HepG2 (cell line): ENCODE results near the gene CABP4. TPM values are rescaled to one million over a fixed set of nuclear protein-coding genes. Genes with fewer than 3 reads are reported as not detected.
A peak's percentile ranks its signal among the peaks of the same experiment; 100 is the strongest.

Experiments used
- ATAC-seq: fragments of 200-7000 bp; cut with Tn5 transposase; 3 replicates; pipeline ENCODE4 v1.9.1; 2020; ENCODE audit warnings: mild to moderate bottlenecking, moderate library complexity
- BruUV-seq: library from RNA; stranded (reverse); fragments of 400-500 nt; replicated peaks from 2 replicates; lab custom pipeline; 2021; lab: Mats Ljungman, UMichigan
- CTCF ChIA-PET: fragments of 300-600 bp; formaldehyde crosslinking; extraction: SDS; loops from one replicate; lab custom pipeline; 2021; ENCODE audit warnings: low total read pairs, inconsistent platforms, low intra/inter-chr PET ratio; lab: Yijun Ruan, JAX
- POLR2A ChIA-PET: fragments of 350-600 bp; sonication (Branson Sonifier 250); formaldehyde crosslinking; loops from one replicate; lab custom pipeline; 2020; ENCODE audit warnings: antibody characterized with exemption, inconsistent platforms; lab: Yijun Ruan, JAX
- DNase-seq: peaks from one replicate; pipeline ENCODE4 v3.0.0-alpha.2; 2015; ENCODE audit warnings: low spot score
- FAIRE-seq: peaks from 3 replicates; lab custom pipeline; 2011; peaks lifted over from hg19 to GRCh38; lab: Jason Lieb, UNC
- H2AFZ ChIP-seq: one replicate; pipeline ENCODE4 v1.6.1; 2011; ENCODE audit warnings: low read length, inconsistent platforms
- H3K27ac ChIP-seq: fragments of 300-600 bp; 3 replicates; pipeline ENCODE4 v1.8.0; 2011; ENCODE audit warnings: mixed run types, mild to moderate bottlenecking, mixed read lengths, low read length, inconsistent platforms; ENCODE audit not compliant: insufficient read depth; ENCODE audit errors: extremely low read length
- H3K27me3 ChIP-seq, 2 experiments: fragments of 200-600 bp in 1 of 2; 2 replicates in 1 of 2; 3 replicates in 1 of 2; pipeline versions ENCODE4 v1.6.0 to v1.8.0; 2011; ENCODE audit warnings: low read length in 2 of 2, mild to moderate bottlenecking in 2 of 2, moderate library complexity in 2 of 2, inconsistent platforms in 1 of 2; ENCODE audit not compliant: insufficient read depth in 2 of 2, control insufficient read depth in 1 of 2
- H3K36me3 ChIP-seq, 2 experiments: fragments of 200-600 bp in 1 of 2; replicated peaks in 1 of 2; 2 replicates in 1 of 2; 3 replicates in 1 of 2; pipeline versions ENCODE4 v1.5.1 to v1.8.0; 2011; ENCODE audit warnings: low read length in 2 of 2, inconsistent platforms in 1 of 2; ENCODE audit not compliant: insufficient read depth in 2 of 2, control insufficient read depth in 1 of 2
- H3K4me1 ChIP-seq: 2 replicates; pipeline ENCODE4 v1.5.1; 2012; ENCODE audit warnings: low read length, inconsistent platforms; ENCODE audit not compliant: insufficient read depth
- H3K4me2 ChIP-seq: 2 replicates; pipeline ENCODE4 v1.6.0; 2011; ENCODE audit warnings: low read depth, low read length, inconsistent platforms
- H3K4me3 ChIP-seq, 3 experiments: fragments of 200-600 bp in 1 of 3; sonication (generic), shearing (Covaris generic) in 1 of 3; replicated peaks in 1 of 3; 2 replicates each; pipeline ENCODE4 v1.5.1; 2011 to 2016; ENCODE audit warnings: low read length in 3 of 3, inconsistent platforms in 2 of 3, low read depth in 2 of 3, mild to moderate bottlenecking in 2 of 3, control low read depth in 1 of 3, mixed read lengths in 1 of 3; ENCODE audit not compliant: insufficient read depth in 1 of 3
- H3K79me2 ChIP-seq: one replicate; pipeline ENCODE4 v1.6.1; 2011; ENCODE audit warnings: low read length, inconsistent platforms; ENCODE audit not compliant: insufficient read depth
- H3K9ac ChIP-seq: 2 replicates; pipeline ENCODE4 v1.6.0; 2011; ENCODE audit warnings: mild to moderate bottlenecking, low read depth, low read length, inconsistent platforms; ENCODE audit not compliant: insufficient read depth
- H3K9me3 ChIP-seq: 2 replicates; pipeline ENCODE4 v1.5.1; 2012; ENCODE audit warnings: mild to moderate bottlenecking, low read length
- H4K20me1 ChIP-seq: 2 replicates; pipeline ENCODE4 v1.6.0; 2011; ENCODE audit warnings: inconsistent platforms, mild to moderate bottlenecking, low read length, moderate library complexity; ENCODE audit not compliant: insufficient read depth
- CBFB ChIP-seq: sonication (generic); formaldehyde crosslinking; IDR thresholded peaks from 2 replicates; pipeline ENCODE4 v1.4.0; 2020; ENCODE audit warnings: missing genetic modification reagents
- CEBPB ChIP-seq: IDR thresholded peaks from 2 replicates; pipeline ENCODE4 v1.6.1; 2011; ENCODE audit warnings: low read depth, low read length, improper control_type of control experiment, borderline replicate concordance
- FLYWCH1 ChIP-seq: sonication (generic); formaldehyde crosslinking; IDR thresholded peaks from 2 replicates; pipeline ENCODE4 v1.8.1; 2023; ENCODE audit warnings: mild to moderate bottlenecking, missing genetic modification reagents
- FOXP1 ChIP-seq, 2 experiments: fragments of 450-650 bp in 1 of 2; IDR thresholded peaks; 2 replicates each; pipeline ENCODE4 v1.6.1; 2017 to 2018; ENCODE audit warnings: antibody characterized with exemption in 1 of 2
- HIC2 ChIP-seq: sonication (generic); formaldehyde crosslinking; IDR thresholded peaks from 2 replicates; pipeline ENCODE4 v1.9.0; 2022; ENCODE audit warnings: low read depth, missing genetic modification reagents
- HNF4A ChIP-seq: sonication (generic); formaldehyde crosslinking; IDR thresholded peaks from 2 replicates; pipeline ENCODE4 v1.4.0; 2020; ENCODE audit warnings: missing genetic modification reagents
- HNF4G ChIP-seq, 2 experiments: sonication (generic) in 1 of 2; formaldehyde crosslinking in 1 of 2; IDR thresholded peaks; 2 replicates each; pipeline versions ENCODE4 v1.4.0 to v1.6.1; 2011 to 2020; ENCODE audit warnings: borderline replicate concordance in 2 of 2, low read depth in 2 of 2, mild to moderate bottlenecking in 2 of 2, low read length in 1 of 2, missing genetic modification reagents in 1 of 2, moderate library complexity in 1 of 2
- HNRNPL ChIP-seq: fragments of 200-400 bp; formaldehyde crosslinking; IDR thresholded peaks from 2 replicates; pipeline ENCODE4 v1.6.1; 2017; ENCODE audit warnings: mild to moderate bottlenecking, low read depth, low read length
- RBM22 ChIP-seq: fragments of 200-400 bp; formaldehyde crosslinking; optimal IDR thresholded peaks from 2 replicates; pipeline ENCODE3; 2017; ENCODE audit warnings: mild to moderate bottlenecking, low read length, moderate library complexity
- RCOR2 ChIP-seq: IDR thresholded peaks from 2 replicates; pipeline ENCODE4 v1.6.1; 2016; ENCODE audit warnings: missing biosample characterization, missing genetic modification reagents
- XBP1 ChIP-seq: sonication (generic); formaldehyde crosslinking; IDR thresholded peaks from 2 replicates; pipeline ENCODE4 v1.5.0; 2020; ENCODE audit warnings: missing genetic modification reagents
- ZBTB49 ChIP-seq: sonication (generic); formaldehyde crosslinking; IDR thresholded peaks from 2 replicates; pipeline ENCODE4 v1.4.0; 2020; ENCODE audit warnings: missing genetic modification reagents, borderline replicate concordance
- ZNF281 ChIP-seq: sonication (generic); formaldehyde crosslinking; IDR thresholded peaks from 2 replicates; pipeline ENCODE4 v1.4.0; 2020; ENCODE audit warnings: missing genetic modification reagents, borderline replicate concordance
- ZNF3 ChIP-seq: IDR thresholded peaks from 2 replicates; pipeline ENCODE4 v1.7.0; 2017; ENCODE audit warnings: inconsistent platforms
- ZNF639 ChIP-seq: conservative IDR thresholded peaks from 2 replicates; pipeline ENCODE4 v1.6.1; 2018; ENCODE audit warnings: missing genetic modification reagents
- ZNF891 ChIP-seq: sonication (generic); formaldehyde crosslinking; IDR thresholded peaks from 2 replicates; pipeline ENCODE4 v1.5.0; 2020; ENCODE audit warnings: mild to moderate bottlenecking, missing genetic modification reagents
- WGBS: methylation state at CpG from one replicate; pipeline ENCODE4 v1.1.6; 2017; ENCODE audit warnings: low lambda C conversion rate; 5-methylcytosine and 5-hydroxymethylcytosine counted together
- in situ Hi-C: cut with HindIII; loops from 2 replicates; pipeline ENCODE4 v1.10.0; 2017; ENCODE audit warnings: low pct_unique_long_range_greater_than_20kb; ENCODE audit not compliant: extremely low pct_ligation_motif_present
- intact Hi-C: fragments of 100-400 bp; cut with micrococcal nuclease; formaldehyde crosslinking; loops from one replicate; pipeline ENCODE4 v1.10.0; 2022; ENCODE audit not compliant: unreplicated experiment
- polyA plus RNA-seq, 8 experiments: library from polyadenylated mRNA; depleted of rRNA in 3 of 8; stranded (reverse) in 7 of 8; unstranded in 1 of 8; fragments of >200 nt; fragmentation: Illumina TruSeq in 4 of 8; extraction: Trizol in 4 of 8; gene quantifications; 2 replicates each; pipeline versions ENCODE4 v1.2.1 to v1.2.3, GENCODE V29; 2011 to 2016; ENCODE audit warnings: low read depth in 4 of 8, missing spikeins in 1 of 8, mixed read lengths in 1 of 8; ENCODE audit not compliant: insufficient read depth in 1 of 8
- total RNA-seq, 5 experiments: library from RNA; depleted of rRNA; stranded (reverse); fragments of >200 nt; fragmentation: Illumina TruSeq; extraction: Trizol; gene quantifications; 2 replicates each; pipeline ENCODE4 v1.2.3, GENCODE V29; 2016; ENCODE audit warnings: low read depth in 1 of 5

CABP4 gene
- total and polyA plus RNA-seq, 2 of the 13 experiments (the other 11 are each of a cell fraction or from before 2014, with no cell fraction given), result not detected

- Histone ChIP-seq H3K36me3 (no peaks in the 10 kb centered on the region), H3K9me3 (no peaks in the 10 kb centered on the region), H3K79me2 (no peaks in the 10 kb centered on the region), H4K20me1 (no peaks in the 10 kb centered on the region), H3K9ac (no peak overlapping the region), H3K27ac (no peak overlapping the region), H3K4me3 (no peak overlapping the region; a peak in 1 of 6 replicates), H3K27me3 (peaks cover 5 to 36% of the 10 kb centered on the region in 2 experiments; a peak in 4 of 5 replicates), H3K4me1 (peaks cover 27% of the 10 kb centered on the region), H2AFZ (no peak overlapping the region), H3K4me2 (no peak overlapping the region; the same call in 1 of the 2 replicates)
- no TSS peak for BruUV-seq
- CTCF ChIA-PET, result no interaction called here
- TF ChIP-seq HNRNPL (peak; percentile 59; the same call in 1 of the 2 replicates), ZNF281 (CRISPR knock-in tag) (no peak), RBM22 (no peak), FOXP1 (IDR thresholded peaks at IDR 0.05) (no peak), FOXP1 (CRISPR knock-in tag; IDR thresholded peaks at IDR 0.05) (no peak), CEBPB (0 out of 2 replicates have a peak, but pooled peaks have one; percentile 10), HIC2 (CRISPR knock-in tag) (peak; percentile 52; the same call in 1 of the 2 replicates), FLYWCH1 (CRISPR knock-in tag) (no peak), RCOR2 (CRISPR knock-in tag) (no peak), XBP1 (CRISPR knock-in tag) (no peak), ZNF891 (CRISPR knock-in tag) (0 out of 2 replicates have a peak, but pooled peaks have one; percentile 61), ZNF639 (CRISPR knock-in tag) (no peak), CBFB (CRISPR knock-in tag) (no peak), HNF4A (CRISPR knock-in tag) (peak; percentile 39; the same call in 1 of the 2 replicates), ZNF3 (no peak), HNF4G (IDR thresholded peaks at IDR 0.05; ENCODE audit: borderline replicate concordance, low read depth, low read length) (0 out of 2 replicates have a peak, but pooled peaks have one; percentile 13), HNF4G (CRISPR knock-in tag; IDR thresholded peaks at IDR 0.05; ENCODE audit: borderline replicate concordance, low read depth) (no peak), ZBTB49 (no peak)
- intact Hi-C loops (no loop called here), in situ Hi-C loops (no loop called here)
- DNase-seq (no peak), ATAC-seq (0 out of 3 replicates have a peak, but pooled peaks have one; percentile 9), FAIRE-seq (no peak)
- POLR2A ChIA-PET, result interaction anchor here (1.3 kb wide), 2 partner anchors 11 to 19 kb away, joined by 3 to 5 read pairs; no protein-coding TSS in a partner anchor
- WGBS, result 19% methylated on average over 4 of the region's 7 CpGs
Measured at GRCh38 chr11:67448220-67448609, 6.9 kb upstream of the CABP4 start.
